ENCODE results near the gene IL20RB.

Gene IL20RB

GRCh38 chr3:137047240-137047639, 89.5 kb downstream of the IL20RB start:
- DNase-seq: no peak

DNA sequence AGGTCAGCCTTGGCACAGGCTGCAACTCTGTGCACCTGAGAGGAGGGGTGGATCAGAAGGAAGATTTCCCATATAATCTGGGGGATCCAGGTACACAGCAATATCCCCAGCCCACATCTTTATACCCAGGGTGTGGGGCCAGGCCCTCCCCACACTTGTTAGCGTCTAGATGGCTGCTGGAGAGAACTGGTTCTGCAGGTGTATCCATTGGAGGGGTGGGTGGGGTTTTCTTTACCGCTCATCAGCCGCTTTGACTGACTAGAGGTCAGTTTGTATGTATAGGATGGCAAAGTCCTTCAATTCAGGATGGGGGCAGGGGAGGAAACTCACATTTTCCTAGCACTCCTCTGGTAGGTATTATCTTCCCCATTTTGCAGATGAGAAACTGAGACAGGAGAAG, 92.5 kb downstream of the IL20RB start:
- no peak for DNase-seq

GRCh38 chr3:137052298-137052697, 94.5 kb downstream of the IL20RB start:
- no peak for DNase-seq
